ENCODE measurements around the gene PITPNC1.

PITPNC1 gene

GRCh38 chr17:67546578-67547527 is 169.8 kb downstream of the PITPNC1 start:
- no peak for TF ChIP-seq CTCF (IDR thresholded peaks at IDR 0.05)

- TF ChIP-seq CTCF (IDR thresholded peaks at IDR 0.05), result no peak
These were observed 171.6 kb downstream of the PITPNC1 start for GRCh38 chr17:67548693-67549092.

GRCh38 chr17:67549820-67550219 is 172.7 kb downstream of the PITPNC1 start:
- TF ChIP-seq CTCF (IDR thresholded peaks at IDR 0.05), result no peak

- no peak for TF ChIP-seq CTCF (IDR thresholded peaks at IDR 0.05)
These were observed 177.6 kb downstream of the PITPNC1 start for GRCh38 chr17:67554634-67555033.

GRCh38 chr17:67555855-67556254 is 178.8 kb downstream of the PITPNC1 start:
- TF ChIP-seq CTCF (IDR thresholded peaks at IDR 0.05), result no peak

GRCh38 chr17:67557052-67557845 is 180.2 kb downstream of the PITPNC1 start:
- no peak for TF ChIP-seq CTCF (IDR thresholded peaks at IDR 0.05)

DNA sequence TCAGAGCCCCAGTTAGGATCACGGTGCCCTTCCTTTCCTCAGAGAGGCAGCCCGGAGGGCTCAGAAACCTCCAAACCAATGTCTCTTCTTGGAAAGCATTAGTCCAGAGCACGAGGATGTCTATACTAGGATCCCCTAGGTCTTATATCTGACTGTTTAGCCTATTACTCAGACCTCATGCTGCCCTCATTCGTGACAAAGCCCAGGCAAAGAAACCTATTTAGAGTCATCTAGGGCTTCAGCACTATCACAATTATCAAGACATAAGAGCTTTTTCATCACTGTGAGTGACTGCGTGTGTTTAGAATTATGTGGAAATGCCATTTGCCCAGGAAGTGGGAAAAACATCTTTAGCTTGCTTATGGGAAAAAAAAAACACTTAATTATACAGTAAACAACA is 180.8 kb downstream of the PITPNC1 start:
- TF ChIP-seq CTCF (IDR thresholded peaks at IDR 0.05), result no peak
